HG02885 (cell line): ENCODE data around the gene NGF.
"Not testable (repeated sequence)": the region's sequence is repeated elsewhere in the genome, so short reads cannot be mapped to it uniquely, and the experiment has no call there.

Experiments
- ATAC-seq: cut with Tn5 transposase; IDR thresholded peaks from one replicate; pipeline ENCODE4 v1.9.1; 2021; ENCODE audit warnings: mild to moderate bottlenecking; ENCODE audit not compliant: unreplicated experiment, poor library complexity

NGF gene

DNA sequence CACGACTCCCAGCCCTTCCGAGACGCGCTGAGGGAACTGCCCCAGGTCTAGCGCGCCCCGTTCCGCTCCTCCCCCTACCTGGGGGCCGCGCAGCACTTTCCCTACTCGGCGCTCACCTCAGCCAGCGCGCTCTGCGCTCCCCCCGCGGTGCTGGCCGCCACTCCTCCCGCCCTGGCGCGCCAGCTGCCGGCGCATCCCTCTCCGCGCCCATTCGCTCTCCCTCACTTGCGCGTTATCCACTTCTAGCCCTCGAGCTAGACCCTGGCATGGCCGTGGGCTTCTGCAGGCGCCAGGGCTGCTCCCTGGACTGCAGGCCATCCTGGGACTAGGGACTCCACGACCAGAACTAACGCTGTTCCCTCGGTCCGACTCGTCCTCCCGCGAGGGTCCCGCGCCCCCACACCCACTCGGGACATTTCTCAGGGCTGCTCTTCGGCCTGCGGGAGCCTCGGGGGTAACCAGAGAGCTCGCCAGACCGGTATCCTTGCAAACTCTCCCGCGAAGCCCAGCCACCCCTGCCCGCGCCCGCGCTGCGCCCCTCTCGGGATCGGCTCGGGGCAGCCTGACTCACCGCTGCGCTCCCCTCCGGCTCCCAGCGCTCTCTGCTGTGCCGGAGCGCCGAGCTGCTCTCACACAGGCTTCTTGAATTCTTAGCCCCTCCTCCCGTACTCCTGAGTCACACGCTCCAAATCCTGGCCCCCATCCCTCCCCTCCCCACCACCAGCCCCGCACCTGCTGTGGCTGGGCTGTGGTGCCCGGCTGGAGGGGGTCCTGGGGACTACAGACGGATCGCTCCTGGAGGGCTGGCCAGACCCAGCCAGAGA is at the start of gene NGF:
TSS of gene NGF (minus strand) at position 617 of the 824 bp plus-strand sequence. CDS start 51,454 bp downstream, outside the sequence.
- no peak for ATAC-seq

DNA sequence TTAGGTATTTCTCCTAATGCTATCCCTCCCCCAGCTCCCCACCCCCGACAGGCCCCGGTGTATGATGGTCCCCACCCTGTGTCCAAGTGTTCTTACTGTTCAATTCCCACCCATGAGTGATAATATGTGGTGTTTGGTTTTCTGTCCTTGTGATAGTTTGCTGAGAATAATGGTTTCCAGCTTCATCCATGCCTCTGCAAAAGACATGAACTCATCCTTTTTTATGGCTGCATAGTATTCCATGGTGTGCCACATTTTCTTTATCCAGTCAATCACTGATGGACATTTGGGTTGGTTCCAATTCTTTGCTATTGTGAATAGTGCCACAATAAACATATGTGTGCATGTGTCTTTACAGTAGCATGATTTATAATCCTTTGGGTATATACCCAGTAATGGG is 45.4 kb upstream of the NGF start:
- not testable (repeated sequence) for ATAC-seq

DNA sequence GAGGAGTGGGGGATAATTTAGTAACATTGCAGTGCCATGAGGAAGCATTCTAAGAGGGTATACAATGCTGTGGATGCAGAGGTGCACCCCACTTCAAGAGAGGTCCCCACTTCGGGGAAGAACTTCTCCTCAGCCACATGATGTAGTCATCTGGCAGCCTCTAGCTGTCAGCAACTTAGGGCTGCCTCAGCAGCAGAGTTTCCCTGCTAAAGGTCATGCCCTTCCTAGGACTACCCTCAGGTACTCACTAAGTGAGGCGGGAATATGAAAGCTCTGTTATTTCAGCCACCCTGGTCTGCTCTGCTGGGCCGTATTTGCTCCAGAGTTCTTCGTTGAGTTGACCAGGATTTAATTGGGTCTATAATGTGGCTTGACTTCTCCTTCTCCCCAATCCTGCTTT is 41.9 kb upstream of the NGF start:
- no peak for ATAC-seq

- ATAC-seq = no peak
Measured at GRCh38 chr1:115377411-115377810, 39.4 kb upstream of the NGF start.

- no peak for ATAC-seq
Measured at GRCh38 chr1:115374598-115374997, 36.5 kb upstream of the NGF start.

DNA sequence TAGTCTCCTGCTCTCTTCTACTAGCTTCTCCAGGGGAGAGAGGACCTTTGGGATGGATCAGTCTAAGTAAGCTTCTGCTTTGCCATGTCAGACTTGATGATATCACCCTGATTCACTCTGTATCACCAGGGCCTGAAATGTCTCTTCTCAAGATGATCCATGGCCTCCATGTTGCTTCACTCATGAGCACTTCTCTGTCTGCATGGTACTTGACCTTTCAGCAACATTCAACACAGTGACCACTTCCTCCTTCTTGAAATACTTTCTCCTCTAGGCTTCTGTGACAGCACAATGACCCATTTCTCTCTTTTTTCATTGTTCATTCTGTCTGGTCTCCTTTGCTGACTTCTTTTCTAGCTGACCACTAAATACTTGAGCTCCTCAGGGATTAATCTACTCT is 35.3 kb upstream of the NGF start:
- no peak for ATAC-seq

DNA sequence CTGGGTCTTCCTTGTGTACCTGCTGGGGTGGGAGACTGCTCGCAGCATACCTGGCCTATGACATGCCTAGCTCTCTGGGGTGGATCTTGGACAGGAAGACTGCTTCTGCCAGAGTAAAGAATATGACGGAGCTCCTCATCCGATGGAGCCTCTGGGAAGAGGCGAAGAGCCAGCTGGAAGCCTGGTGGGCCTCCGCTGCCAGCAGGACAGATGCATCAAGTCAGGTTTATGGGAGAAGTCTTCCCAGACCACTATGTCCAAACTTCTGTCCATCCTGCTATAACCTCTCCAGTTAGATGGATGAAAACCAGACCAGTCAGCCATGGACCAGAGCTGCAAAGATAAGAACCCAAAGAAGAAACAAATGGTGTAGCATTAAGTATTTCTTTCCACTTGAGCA is 27.7 kb upstream of the NGF start:
- no peak for ATAC-seq

- no peak for ATAC-seq
Measured at GRCh38 chr1:115364780-115365155, 26.7 kb upstream of the NGF start.

GRCh38 chr1:115364046-115364779 is 26.2 kb upstream of the NGF start:
- ATAC-seq = no peak

GRCh38 chr1:115363171-115363570 is 25.1 kb upstream of the NGF start:
- no peak for ATAC-seq

DNA sequence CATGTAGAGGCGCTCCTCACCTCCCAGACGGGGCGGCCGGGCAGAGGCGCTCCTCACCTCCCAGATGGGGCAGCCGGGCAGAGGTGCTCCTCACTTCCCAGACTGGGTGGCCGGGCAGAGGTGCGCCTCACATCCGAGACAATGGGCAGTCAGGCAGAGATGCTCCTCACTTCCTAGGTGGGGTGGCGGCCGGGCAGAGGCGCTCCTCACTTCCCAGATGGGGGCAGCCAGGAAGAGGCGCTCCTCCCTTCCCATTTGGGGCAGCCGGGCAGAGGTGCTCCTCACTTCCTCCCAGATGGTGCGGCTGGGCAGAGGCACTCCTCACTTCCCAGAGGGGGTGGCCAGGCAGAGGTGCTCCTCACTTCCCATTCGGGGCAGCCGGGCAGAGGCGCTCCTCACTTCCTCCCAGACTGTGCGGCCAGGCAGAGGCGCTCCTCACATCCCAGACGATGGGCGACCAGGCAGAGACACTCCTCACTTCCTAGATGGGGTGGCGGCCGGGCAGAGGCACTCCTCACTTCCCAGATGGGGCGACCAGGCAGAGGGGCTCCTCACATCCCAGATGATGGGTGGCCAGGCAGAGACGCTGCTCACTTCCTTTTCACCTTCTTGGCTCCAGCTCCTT is 22.6 kb upstream of the NGF start:
- not testable (repeated sequence) for ATAC-seq

DNA sequence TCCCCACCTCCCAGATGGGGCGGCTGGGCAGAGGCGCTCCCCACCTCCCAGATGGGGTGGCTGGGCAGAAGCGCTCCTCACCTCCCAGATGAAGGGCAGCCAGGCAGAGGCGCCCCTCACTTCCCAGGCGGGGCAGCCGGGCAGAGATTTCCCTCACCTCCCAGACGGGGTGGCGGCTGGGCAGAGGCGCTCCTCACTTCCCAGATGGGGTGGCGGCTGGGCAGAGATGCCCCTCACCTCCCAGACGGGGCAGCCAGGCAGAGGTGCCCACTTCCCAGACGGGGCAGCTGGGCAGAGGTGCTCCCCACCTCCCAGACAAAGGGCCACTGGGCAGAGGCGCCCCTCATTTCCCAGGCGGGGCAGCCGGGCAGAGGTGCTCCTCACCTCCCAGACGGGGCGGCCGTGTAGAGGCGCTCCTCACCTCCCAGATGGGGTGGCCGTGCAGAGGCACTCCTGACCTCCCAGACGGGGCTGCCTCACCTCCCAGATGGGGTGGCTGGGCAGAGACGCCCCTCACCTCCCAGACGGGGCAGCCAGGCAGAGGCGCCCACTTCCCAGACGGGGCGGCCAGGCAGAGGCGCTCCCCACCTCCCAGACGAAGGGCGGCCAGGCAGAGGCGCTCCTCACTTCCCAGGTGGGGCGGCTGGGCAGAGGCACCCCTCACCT is 21.9 kb upstream of the NGF start:
- not testable (repeated sequence) for ATAC-seq

DNA sequence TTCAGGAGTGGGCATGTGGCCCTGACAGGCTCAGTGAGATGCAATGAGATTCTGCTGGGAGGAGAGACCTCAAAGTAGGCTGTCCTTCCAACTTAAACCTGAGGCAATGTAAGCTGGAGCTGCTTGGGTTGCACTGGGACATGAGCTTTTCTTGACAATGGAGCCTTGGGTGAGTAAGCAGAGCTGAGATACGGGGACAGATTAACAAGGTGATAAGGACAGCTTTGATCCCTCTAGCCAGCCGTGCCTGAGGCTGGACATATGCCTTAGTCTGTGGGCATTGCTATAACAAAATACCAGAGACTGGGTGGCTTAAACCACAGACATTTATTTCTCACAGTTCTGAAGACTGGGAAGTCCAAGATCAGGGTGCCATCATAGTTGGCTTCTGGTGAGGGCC is 18.3 kb upstream of the NGF start:
- no peak for ATAC-seq

DNA sequence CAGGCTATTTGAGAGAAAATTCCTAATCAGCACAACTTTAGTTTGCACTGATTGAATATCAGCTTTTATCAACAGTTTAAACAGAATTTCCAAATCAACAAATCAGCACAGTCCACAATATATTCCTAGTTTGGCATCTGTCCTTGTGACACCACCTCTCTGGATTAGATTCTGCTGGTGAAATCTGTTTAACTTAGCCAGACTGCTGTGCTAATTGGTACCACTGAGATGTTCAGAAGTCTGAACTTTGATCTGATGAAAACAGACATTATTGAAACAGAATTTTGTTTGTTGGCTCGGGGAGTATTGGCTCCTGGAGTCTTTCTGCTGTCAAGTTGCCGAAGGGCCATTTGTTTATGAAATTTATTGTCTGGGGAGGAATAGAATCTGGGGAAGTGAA is 17.0 kb upstream of the NGF start:
- no peak for ATAC-seq

DNA sequence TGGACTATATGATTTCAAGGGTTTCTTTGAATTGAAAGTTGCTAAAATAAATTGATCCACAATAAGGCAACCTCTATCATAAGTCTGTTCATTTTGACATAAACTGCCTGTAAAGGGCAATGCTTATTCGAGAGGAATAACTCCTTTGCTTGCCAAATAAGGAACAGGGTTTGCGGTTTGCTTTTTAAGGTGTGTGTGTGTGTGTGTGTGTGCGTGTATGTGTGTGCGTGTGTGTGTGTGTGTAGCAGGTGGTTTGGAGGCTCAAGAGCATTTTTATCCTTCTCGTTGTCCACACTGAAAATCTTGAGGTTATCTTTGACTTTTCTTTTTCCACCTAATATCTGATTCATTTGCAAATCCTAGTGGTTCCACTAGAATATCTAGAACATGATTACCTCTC is 13.1 kb upstream of the NGF start:
- no peak for ATAC-seq

DNA sequence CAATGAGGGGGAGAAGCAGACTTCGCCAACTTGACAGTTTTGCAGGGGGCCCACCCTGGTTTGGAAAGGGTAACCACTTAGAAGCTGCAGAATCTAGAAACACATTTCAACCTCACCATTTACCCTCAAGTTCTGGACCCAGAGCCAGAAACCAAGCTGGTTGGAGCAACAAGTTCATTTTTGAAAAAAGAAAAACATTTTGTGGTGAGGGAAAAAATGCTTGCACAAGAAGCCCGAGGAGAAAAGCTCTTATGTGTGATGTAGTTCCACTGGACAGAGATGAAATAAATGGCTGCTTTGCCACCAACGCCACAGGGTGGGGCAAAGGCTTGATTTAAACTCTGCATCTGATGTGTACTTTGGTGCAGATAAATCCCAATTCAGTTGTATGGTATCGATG is 10.6 kb upstream of the NGF start:
- ATAC-seq = no peak

GRCh38 chr1:115347282-115347681 is 9.2 kb upstream of the NGF start:
- no peak for ATAC-seq

GRCh38 chr1:115343200-115343737 is 5.2 kb upstream of the NGF start:
- no peak for ATAC-seq

GRCh38 chr1:115341948-115342347 is 3.9 kb upstream of the NGF start:
- no peak for ATAC-seq

- ATAC-seq = no peak
Measured at GRCh38 chr1:115340879-115341278, 2.8 kb upstream of the NGF start.

GRCh38 chr1:115338457-115338820 is 390 bp upstream of the NGF start:
- no peak for ATAC-seq
